ENCODE measurements around the gene IER5L.
"Not testable (repeated sequence)": the region's sequence is repeated elsewhere in the genome, so short reads cannot be mapped to it uniquely, and the experiment has no call there.

The IER5L gene

GRCh38 chr9:129178568-129179382 lies 714 bp upstream of the IER5L start:
- no peak for DNase-seq (ENCODE audit: low spot score)

DNA sequence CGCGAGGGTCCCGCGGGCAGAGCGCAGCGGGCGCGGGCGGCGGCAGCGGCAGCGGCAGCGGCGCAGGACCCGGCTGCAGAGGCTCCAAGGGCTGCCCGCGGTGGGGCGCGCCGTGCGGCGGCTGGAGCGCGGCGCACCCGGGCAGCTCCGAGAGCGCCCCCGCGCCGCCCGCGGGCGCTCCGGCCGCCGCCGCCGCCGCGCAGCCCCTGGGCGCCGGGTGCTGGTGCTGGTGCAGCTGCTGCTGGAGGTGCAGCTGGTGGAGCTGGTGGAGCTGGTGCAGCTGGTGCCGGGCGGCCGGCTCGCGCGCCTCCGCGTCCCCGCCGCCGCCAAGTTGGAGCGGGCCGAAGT lies 644 bp downstream of the IER5L start:
- DNase-seq (ENCODE audit: low spot score): no peak

- peak; percentile 38 for DNase-seq (ENCODE audit: low spot score)
These were observed 1.2 kb downstream of the IER5L start for GRCh38 chr9:129176701-129177442.

DNA sequence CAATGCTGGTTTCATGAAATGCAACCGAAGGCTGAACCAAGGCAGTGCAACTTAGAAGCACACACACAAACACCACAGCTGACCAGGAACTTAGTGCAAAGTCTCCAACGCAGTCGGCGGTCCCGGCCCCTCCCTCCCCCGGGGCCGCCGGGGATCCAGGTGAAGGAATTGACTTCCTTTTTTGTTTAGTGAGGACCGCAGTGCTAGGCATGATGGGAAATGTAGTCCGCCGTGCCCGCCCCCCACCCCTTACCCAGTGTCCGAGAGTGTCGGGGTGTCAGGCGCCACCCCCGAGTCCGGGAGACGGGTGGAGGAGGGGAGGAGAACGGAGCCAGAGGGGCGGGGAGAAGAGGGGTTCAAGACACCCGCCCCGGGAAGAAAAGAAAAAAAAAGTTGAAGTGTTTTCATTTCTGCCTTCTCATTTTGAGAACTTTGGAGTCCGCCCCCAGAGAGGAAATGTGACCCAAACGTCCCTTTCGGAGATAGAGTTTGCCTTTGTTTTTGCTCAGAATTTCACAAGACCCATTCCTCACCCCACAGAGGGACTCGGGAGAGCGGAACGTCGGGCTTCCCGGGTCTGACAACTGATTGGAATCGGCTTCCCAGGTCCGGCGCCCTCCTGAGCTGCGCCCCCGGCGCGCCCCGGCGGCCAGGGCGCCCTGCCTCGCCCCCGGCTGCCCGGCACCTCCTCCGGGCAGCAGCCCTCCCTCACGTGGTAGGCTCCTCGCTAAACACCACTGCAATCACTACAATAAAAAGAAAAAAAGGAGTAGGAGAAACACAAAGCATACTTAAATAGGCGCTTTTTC lies 2.0 kb downstream of the IER5L start:
- peak; percentile 89 for DNase-seq (ENCODE audit: low spot score)

GRCh38 chr9:129175515-129175824 lies 2.6 kb downstream of the IER5L start:
- DNase-seq (ENCODE audit: low spot score): no peak

- DNase-seq (ENCODE audit: low spot score): peak; percentile 31
These were observed 3.1 kb downstream of the IER5L start for GRCh38 chr9:129174724-129175514.

- DNase-seq (ENCODE audit: low spot score): peak; percentile 82
These were observed 3.8 kb downstream of the IER5L start for GRCh38 chr9:129174102-129174723.

DNA sequence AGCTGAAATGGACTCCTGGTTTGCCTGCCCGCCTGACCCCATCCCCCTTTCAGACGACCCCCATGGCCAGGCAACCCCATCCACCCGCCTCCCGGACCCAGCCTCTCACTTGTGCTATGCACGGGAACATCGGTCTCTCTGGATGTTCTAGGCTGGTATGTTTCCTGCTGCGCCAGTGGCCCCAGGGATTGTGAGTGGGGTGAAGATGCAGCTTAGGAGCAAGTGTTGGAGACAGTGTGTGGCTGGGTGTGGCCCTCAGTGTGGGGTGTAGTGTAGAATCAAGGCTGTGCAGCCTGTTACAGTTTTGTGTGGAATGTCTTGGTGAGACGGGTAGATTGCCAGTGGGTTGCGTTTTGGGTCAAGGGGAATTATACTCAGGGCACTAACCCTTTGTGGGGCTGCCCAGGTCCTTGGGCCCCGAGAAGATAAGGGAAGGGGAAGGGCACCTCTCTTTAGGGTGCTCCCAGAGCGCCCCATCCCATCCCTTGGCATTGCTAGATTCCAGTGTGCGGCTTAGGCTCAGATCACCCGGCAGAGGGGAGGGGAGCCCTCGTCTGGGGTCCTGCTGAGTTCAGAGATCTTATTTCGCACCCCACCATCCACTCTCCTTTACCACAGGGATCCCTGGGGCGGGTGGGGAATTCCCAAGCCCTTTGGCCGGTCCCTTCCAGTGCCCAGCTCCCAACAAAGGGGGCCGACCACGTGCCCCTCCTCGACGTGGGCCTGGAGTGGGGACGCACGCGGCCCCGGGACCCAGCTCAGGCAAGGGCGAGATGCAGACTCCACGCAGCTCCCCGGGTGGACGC lies 4.6 kb downstream of the IER5L start:
- DNase-seq (ENCODE audit: low spot score): no peak

DNA sequence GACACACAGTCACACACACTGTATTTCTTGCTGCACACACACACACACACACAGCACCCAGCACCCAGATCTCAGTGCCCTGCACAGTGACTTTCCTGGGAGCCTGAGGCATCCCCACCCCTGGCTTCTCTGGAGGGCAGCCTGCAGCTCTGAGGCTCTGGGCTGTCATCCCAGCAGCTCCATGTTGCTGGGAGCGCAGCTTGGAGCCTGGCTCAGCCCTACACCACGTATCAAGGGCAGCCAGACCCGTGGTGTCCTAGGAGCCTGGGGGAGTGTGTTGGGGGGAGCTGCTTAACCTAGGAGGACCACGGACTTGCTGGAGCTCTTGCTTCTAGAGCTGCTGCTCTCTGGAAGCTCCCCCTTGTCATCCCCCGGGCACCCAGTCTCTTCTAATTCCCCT lies 5.2 kb downstream of the IER5L start:
- DNase-seq (ENCODE audit: low spot score): no peak

GRCh38 chr9:129171993-129172751 lies 5.9 kb downstream of the IER5L start:
- no peak for DNase-seq (ENCODE audit: low spot score)

DNA sequence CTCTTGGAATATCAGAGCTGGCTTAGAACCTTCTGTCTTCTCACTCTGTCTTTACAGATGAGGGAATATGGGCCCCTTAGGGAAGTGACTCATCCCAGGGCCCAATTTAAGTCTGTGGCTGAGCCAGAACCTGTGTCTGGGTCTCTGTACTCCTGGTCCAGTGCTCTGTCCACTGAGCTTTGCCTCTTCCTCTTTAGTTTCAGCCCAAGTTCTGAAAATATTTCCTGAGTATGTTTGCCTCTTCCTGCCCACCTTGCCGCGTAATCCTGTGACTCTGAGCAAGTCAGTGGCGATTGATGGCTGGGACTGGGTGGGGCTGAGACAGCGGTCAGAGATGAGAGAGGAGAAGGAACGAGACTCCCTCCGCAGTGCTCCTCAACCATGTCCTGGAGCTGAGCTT lies 7.8 kb downstream of the IER5L start:
- DNase-seq (ENCODE audit: low spot score): no peak

GRCh38 chr9:129166623-129167557 lies 11.2 kb downstream of the IER5L start:
- DNase-seq (ENCODE audit: low spot score): no peak

- DNase-seq (ENCODE audit: low spot score): no peak
These were observed 12.9 kb downstream of the IER5L start for GRCh38 chr9:129165198-129165597.

- no peak for DNase-seq (ENCODE audit: low spot score)
These were observed 13.7 kb downstream of the IER5L start for GRCh38 chr9:129164246-129164930.

DNA sequence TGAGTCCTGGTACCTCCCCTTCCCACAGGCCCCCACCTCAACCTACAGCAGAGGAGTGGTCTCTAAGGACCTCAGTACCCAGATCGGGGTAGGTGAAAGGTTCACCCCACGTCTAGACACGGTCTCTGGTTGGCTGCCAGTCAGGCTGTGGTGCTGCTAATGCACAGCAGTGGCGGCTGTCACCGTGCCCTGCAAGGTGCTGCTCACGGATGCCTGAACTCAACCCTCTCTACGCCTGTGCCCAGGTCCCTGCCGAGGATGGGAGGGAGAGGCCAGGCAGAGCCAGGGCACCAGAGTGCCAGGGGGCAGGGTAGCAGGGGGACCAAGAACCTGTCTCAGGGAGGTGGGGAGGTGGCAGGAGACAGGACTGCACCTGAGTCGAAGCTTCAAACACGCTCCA lies 14.3 kb downstream of the IER5L start:
- no peak for DNase-seq (ENCODE audit: low spot score)

DNA sequence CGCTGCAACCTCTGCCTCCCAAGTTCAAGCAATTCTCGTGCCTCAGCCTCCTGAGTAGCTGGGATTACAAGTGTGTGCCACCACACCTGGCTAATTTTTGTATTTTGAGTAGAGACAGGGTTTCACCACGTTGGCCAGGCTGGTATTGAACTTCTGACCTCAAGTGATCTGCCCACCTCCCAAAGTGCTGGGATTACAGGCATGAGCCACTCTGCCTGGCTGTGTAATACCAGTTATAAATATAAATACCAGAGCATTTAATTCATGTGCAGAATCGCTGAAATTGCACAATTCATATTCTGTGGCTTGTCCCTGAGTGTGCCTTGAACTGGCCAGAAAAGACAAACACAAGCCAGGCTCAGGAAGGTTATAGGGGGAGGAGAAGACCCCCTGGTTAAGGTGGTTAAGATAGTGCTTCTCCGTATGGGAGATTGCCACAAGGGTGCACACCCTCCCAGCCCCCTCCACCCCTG lies 14.8 kb downstream of the IER5L start:
- not testable (repeated sequence) for DNase-seq (ENCODE audit: low spot score)

DNA sequence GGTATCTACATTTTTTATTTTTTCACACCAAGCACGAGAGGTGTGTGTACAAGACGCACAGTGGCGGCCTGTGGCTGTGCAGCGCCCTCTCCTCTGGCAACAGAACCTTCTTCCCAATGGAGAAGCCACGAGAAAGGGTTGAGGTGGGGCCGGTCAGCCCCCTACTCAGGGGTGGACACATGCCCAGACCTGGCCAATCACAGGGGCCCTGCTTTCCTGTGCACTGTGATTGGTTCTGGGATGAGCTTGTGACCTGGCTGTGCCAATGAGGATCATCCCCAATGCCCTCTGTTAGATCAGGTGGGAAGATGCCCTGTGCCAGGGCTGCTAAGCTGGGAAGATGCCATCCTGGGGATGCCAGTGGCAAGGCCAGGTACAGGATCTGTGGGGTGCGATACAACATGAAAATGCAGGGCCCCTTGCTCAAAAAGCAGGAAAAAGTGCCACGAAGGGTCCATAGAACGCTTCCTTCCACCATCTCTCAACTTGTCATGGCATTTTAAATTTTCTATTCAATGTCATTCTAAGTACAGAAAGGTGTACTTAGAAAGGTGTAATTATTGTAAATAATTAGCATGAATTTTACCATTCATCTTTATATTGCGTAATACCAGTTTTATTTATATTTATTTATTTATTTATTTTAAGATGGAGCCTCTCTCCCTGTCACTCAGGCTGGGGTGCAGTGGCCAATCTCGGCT lies 15.4 kb downstream of the IER5L start:
- no peak for DNase-seq (ENCODE audit: low spot score)

DNA sequence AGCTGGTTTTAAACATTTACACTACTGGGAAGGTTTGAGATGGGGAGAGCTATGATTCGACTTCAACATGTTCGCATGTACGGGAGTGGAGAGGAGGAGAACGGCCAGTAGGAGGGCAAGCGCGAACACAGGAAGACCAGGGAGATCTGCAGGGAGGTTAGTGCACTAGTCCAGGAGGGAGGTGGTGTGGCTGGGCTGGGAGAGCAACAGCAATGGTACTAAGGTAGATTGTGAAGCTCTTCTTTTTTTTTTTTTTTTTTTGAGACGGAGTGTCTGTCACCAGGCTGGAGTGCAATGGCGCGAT lies 16.6 kb downstream of the IER5L start:
- no peak for DNase-seq (ENCODE audit: low spot score)
